ENCODE measurements around the gene ZNF774. TPM values are rescaled to one million over a fixed set of nuclear protein-coding genes. Genes with fewer than 3 reads are reported as not detected.
"Not testable (repeated sequence)": the region's sequence is repeated elsewhere in the genome, so short reads cannot be mapped to it uniquely, and the experiment has no call there.

Gene ZNF774
- total RNA-seq, 2 donors from 2014 or later: 7.5 to 10.5 TPM

- WGBS: 87% methylated on average over 5 of the region's 5 CpGs
- H3K9me3 ChIP-seq: no peaks in the 10 kb centered on the region
- intact Hi-C loops (cut with DNase I): no loop called here
- no peak for TF ChIP-seq POLR2A (IDR thresholded peaks at IDR 0.05)
- no peak for TF ChIP-seq CTCF (IDR thresholded peaks at IDR 0.05)
- no peak for TF ChIP-seq POLR2AphosphoS5 (IDR thresholded peaks at IDR 0.05)
- no peaks in the 10 kb centered on the region for H3K27me3 ChIP-seq (replicated peaks; ENCODE audit: insufficient read depth)
- no peak overlapping the region for H3K4me3 ChIP-seq
- H3K27ac ChIP-seq: no peak overlapping the region
- no peaks in the 10 kb centered on the region for H3K4me1 ChIP-seq (replicated peaks)
- DNase-seq (ENCODE audit: low spot score): no peak
- no peaks in the 10 kb centered on the region for H3K36me3 ChIP-seq
Observed at GRCh38 chr15:90343302-90343790, 8.7 kb upstream of the ZNF774 start.

DNA sequence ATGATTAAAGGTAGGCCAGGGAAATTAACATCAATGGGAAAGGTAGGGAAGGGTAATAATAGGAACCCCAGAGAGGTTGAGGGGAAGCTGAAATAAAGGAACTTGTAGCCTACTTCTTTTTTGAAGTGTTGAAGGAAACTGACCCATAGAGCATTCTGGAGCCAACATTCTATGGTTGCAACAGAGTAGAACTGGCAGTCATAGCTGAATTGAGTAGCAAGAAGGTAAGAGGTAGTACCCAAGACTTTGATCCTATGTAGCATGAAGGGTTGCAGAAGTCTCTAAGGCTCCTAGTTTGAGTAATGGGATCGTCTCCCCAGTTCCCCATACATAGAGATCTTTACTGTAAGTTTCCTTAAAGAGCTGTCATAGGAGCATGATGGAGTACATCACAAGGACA, 7.4 kb upstream of the ZNF774 start:
- WGBS: 88% methylated on average over 1 of the region's 1 CpG
- no peak for TF ChIP-seq CTCF (IDR thresholded peaks at IDR 0.05)
- TF ChIP-seq POLR2AphosphoS5 (IDR thresholded peaks at IDR 0.05): no peak
- no peak for TF ChIP-seq POLR2A (IDR thresholded peaks at IDR 0.05)
- intact Hi-C loops (cut with DNase I): no loop called here

DNA sequence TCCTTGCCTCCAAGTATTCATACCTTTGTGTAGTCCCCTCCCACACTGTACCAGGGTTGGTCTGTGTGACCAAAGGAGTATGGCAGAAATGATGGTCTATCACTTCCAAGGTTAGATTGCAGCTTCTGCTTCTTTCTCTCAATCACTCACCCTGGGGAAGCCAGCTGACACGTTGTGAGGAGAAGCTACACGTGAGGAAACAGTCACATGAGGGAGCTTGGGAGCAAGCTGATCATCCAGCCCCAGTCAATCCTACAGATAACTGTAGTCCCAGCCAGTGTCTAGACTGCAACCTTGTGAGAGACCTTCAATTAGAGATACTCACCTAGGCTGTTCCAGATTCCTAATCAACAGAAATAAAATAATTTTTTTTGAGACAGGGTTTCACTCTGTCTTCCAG, 6.2 kb upstream of the ZNF774 start:
- DNase-seq (ENCODE audit: low spot score): no peak
- 54% methylated on average over 2 of the region's 2 CpGs for WGBS
- Histone ChIP-seq H3K27ac (no peak overlapping the region), H3K4me1 (replicated peaks) (no peaks in the 10 kb centered on the region), H3K9me3 (no peaks in the 10 kb centered on the region), H3K36me3 (no peaks in the 10 kb centered on the region), H3K27me3 (replicated peaks; ENCODE audit: insufficient read depth) (no peaks in the 10 kb centered on the region), H3K4me3 (no peak overlapping the region)
- intact Hi-C loops (cut with DNase I): no loop called here
- TF ChIP-seq POLR2A (IDR thresholded peaks at IDR 0.05) (no peak), POLR2AphosphoS5 (IDR thresholded peaks at IDR 0.05) (no peak), CTCF (IDR thresholded peaks at IDR 0.05) (no peak)

More for the DNA sequence above, 7.4 kb upstream of the ZNF774 start:
- Histone ChIP-seq H3K4me3 (no peak overlapping the region), H3K4me1 (replicated peaks) (no peaks in the 10 kb centered on the region), H3K9me3 (no peaks in the 10 kb centered on the region), H3K36me3 (no peaks in the 10 kb centered on the region), H3K27ac (no peak overlapping the region), H3K27me3 (replicated peaks; ENCODE audit: insufficient read depth) (no peaks in the 10 kb centered on the region)
- no peak for DNase-seq (ENCODE audit: low spot score)

GRCh38 chr15:90347431-90348065, 4.5 kb upstream of the ZNF774 start:
- H3K36me3 ChIP-seq; H3K4me1 ChIP-seq (replicated peaks); H3K27me3 ChIP-seq (replicated peaks; ENCODE audit: insufficient read depth); H3K27ac ChIP-seq; H3K9me3 ChIP-seq; intact Hi-C loops (cut with DNase I); H3K4me3 ChIP-seq; DNase-seq (ENCODE audit: low spot score): not testable (repeated sequence)
- WGBS: 100% methylated on average over 1 of the region's 1 CpG

- Histone ChIP-seq H3K27me3 (replicated peaks; ENCODE audit: insufficient read depth) (no peaks in the 10 kb centered on the region), H3K4me3 (no peak overlapping the region), H3K4me1 (replicated peaks) (no peaks in the 10 kb centered on the region), H3K27ac (peak overlapping the region in 1 of 2 donors; percentile 18), H3K9me3 (no peaks in the 10 kb centered on the region), H3K36me3 (no peaks in the 10 kb centered on the region)
- intact Hi-C loops (cut with DNase I): no loop called here
- DNase-seq (ENCODE audit: low spot score): no peak
- 46% methylated on average over 6 of the region's 6 CpGs for WGBS
- peak; percentile 59 for TF ChIP-seq POLR2AphosphoS5 (IDR thresholded peaks at IDR 0.05)
- TF ChIP-seq CTCF (IDR thresholded peaks at IDR 0.05): no peak
Observed at GRCh38 chr15:90348456-90348855, 3.6 kb upstream of the ZNF774 start.
